HL-60/S4 (cell line): ENCODE measurements around the gene YRDC.

Experiments
- in situ Hi-C: fragments of 300-500 bp; cut with MboI; formaldehyde crosslinking; loops from 2 replicates; pipeline ENCODE4 v1.14.3; 2022; ENCODE audit warnings: low sequenced_read_pairs

The YRDC gene, protein sequence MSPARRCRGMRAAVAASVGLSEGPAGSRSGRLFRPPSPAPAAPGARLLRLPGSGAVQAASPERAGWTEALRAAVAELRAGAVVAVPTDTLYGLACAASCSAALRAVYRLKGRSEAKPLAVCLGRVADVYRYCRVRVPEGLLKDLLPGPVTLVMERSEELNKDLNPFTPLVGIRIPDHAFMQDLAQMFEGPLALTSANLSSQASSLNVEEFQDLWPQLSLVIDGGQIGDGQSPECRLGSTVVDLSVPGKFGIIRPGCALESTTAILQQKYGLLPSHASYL

DNA sequence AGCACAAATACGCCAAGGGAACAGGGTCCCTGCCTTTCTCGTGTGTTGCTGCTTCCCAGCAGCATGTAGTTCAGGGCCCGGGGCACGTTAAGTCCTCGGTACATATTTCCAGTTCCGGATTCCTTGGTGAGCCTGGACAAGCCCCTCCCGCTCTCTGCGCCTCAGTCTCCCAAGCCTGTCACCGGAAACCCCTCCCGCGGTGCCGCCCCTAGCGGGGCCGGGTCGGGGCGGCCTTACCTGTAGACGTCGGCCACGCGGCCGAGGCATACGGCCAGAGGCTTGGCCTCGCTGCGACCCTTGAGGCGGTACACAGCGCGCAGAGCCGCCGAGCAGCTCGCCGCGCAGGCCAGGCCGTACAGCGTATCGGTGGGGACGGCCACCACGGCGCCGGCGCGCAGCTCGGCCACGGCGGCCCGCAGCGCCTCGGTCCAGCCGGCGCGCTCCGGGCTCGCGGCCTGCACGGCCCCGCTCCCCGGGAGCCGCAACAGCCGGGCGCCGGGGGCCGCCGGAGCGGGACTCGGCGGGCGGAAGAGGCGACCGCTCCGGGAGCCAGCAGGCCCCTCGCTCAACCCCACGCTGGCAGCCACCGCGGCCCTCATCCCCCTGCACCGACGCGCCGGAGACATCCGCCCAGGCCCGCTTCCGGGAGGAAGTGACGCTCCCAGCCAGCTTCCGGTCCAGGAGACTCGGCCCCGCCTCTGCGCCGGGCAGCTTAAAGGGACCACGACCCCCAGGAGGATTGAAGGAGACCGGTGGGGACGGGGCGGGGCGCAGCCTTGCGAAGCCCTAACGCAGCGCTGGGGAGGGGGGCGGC is at the start of gene YRDC, which contains the start of gene C1orf122:
TSS of gene YRDC (minus strand) at position 654 of the 814 bp plus-strand sequence. CDS start at position 626, 28 bp downstream.
TSS of gene C1orf122 (plus strand) at position 236 of the 814 bp plus-strand sequence. CDS start 615 bp downstream, outside the sequence.
- in situ Hi-C loops: no loop called here

DNA sequence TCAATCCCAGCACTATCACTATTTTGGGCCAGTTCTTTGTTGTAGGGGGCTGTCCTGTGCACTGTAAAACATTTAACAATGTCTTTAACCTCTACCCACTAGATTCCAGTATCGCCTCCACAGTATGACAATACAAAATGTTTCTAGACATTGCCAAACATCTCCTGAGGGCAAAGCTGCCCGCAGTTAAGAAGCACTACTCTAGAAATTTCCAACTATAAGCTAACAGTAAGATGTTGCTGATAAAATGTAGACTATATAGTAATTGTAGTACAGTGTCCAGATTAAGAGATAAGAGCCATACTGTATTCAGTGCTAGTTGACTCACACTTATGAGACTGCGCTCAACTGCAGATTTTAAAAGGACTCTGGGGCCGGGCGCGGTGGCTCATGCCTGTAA is 46.4 kb upstream of the YRDC start:
- in situ Hi-C loops: no loop called here

DNA sequence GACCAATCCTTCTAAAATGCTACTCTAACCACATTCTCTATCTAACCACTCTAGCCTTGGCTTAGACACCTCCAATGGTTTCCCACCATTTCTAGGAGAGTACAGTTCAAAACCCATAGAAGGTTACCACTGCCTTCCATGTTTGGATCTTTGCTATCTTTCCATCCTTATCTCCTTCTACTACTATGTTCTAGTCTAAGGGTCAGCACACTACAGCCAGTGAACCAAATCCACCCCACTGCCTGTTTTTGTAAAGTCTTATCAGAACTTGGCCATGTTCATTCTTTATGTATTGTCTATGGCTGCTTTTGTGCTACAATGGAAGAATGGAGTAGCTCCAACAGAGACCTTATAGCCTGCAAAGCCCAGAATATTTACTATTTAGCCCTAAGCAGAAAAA is 45.1 kb upstream of the YRDC start:
- in situ Hi-C loops: no loop called here

DNA sequence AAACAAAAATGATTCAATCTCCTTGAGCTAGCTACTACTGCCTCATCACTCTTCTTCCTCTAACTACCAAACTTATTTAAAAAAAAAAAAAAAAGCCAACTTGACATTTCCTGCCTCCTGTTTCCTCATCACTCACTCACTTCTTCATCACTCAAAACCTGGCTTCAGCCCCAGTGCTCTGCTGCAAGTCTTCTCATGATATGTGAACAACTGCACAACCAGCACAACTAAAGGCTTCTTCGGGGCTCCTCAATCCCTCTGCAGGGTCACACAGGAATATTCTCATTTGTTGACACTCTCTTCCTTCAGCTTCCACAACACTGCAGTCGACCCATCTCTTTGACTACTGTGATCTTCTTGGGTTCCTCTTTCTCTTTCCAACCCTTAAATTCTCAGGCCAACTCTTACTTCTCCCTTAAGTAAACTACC is 43.8 kb upstream of the YRDC start:
- in situ Hi-C loops: no loop called here

DNA sequence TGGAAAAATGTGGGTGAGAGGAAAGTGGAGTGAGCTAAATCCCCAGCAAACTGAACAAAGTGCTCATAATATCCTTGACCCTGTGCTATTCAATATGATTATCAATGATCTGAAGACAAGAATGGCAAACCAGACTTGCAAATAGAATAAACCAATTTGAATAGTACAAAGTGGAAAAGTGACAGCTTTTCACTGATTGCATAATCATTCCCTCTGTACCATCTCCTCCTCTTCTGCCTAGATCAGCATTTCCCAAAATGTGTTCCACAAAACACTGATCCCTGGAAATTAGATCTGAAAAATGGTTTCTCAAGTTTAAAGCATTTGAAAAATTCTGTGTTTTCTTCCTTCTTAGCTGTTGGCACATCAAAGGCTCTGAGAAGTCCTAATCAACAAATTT is 43.3 kb upstream of the YRDC start:
- in situ Hi-C loops: no loop called here

DNA sequence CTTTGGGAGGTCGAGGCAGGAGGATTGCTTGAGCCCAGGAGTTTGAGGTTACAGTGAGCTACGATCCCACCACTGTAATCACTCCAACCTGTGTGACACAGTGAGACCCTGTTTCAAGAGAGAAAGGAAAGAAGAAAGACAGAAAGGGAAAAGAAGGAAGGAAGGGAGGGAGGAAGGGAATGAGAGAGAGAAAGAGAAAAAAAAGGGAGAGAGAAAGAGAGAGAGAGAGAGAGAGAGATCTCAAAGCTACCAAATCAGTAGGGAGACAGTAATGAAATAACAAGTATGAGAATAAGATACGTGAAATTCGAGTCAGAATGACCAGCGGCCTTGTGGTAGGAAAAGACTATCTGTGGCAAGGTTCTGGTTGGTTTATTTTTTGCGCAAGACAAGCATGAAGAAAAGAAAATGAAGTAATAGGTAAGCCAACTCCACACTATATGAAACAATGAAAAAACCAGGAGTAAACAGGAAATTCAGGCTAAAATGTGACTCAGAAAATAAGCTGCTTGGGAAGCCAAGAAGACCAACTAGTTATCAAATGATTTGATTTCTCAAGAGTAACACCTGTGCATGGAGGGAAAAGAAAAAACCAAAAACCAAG is 42.4 kb upstream of the YRDC start:
- in situ Hi-C loops: no loop called here

DNA sequence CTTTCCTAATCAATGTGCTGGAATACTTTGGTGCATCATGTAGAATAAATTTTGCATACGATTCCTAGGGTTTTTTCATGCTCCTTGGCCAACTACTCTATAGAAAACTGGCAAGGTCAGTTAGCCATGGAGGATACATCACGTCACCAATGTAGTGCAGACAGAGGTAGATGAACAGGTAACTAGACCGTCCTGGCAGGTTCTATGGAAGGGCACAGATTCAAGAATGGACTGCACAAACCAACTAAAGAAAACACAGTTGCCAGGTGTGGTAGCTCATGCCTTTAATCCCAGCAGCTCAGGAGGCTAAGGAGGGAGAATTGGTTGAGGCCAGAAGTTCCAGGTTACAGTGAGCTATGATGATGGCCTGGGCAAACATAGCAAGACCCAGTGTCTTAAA is 41.5 kb upstream of the YRDC start:
- in situ Hi-C loops: no loop called here

DNA sequence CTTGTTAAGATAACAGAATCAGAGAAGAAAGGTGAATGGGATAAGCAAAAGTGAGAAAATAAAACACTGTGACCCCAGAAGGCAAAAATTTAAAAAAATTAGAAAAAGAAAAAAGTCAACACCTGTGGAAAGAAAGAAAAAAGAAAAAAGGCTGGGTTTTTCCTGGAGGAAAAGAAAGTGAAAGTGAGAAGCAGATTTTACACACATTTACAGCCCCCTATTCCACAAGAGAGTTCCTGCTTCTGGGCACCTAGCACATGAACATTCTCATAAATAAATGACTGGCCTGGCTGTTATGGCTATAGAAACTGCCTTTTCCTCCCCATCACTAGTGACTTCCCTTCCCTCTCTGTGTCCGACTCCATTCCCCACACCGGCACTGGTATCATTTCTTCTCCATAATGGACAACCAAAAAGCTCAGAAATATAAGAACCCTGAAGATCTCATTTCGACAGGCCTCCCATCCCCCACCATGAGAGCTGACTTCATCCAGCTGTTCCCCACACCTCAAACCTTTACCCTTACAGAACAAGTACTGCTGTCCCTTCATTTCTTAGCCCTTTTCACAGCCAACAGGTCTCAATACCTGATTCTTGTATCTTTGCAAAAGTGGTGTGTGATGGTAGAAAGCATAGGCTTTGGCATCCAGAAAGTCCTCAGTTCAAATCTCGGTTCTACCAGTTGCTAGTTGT is 38.8 kb upstream of the YRDC start:
- in situ Hi-C loops: no loop called here

DNA sequence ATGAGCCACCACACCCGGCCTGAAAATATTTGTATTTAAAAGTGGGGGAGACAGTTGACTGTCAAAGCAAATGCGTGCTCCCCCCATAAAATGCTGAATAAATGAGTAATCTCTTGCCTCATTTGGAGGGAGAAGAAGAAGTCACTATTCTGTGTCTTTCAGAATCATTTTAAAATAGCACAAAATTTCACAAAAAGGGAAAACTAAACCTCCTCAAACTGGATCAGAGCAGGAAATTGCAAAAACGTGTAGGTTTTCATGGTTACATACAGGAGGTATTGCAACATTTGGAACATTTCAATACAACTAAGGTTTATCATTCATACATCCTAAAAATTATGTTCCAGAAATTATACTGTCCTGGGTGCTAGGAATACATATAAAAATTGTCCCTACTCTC is 37.8 kb upstream of the YRDC start:
- in situ Hi-C loops: no loop called here

DNA sequence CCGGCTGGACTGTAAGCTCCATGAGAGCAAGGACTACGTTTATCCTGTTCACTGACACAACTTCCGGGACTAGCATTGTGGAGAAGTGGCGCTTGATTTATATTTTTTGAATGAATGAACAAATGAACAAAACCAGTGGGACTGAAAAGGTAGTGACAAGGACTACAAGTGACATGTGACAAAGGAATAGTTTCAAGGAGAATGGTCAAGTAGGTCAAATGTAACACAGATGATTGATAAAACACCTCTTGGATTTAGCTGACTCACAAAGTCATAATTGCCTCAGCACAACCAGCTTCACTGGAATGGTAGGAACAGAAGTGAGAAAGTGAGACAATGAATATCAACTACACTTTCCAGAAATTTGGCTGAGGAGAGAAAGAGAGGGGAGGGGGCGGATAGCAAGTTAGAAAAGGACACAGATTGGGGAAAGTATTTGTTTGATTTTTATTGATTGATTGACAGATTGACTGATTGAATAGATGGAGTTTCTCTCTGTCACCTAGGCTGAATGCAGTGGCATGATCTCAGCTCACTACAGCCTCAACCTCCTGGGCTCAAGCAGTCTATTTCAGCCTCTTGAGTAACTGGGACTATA is 37.1 kb upstream of the YRDC start:
- in situ Hi-C loops: no loop called here

DNA sequence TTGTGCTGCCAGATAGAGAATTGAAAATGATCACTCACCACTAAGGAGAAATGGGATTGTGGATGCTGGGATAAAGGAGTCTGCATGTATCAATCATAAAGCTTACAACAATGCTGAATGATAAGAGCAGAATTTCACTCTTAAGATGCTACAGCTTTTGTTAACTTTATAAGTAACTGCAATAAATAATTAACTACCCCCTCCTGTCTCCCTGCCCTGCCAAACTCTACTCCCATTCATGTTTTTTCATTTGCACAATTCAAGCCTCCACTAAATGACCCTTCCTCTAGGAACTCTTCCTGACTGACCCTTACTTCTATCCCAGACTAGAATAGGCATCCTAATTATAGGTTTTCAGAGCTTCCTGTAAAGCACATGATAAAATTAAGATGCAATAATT is 36.5 kb upstream of the YRDC start:
- in situ Hi-C loops: no loop called here

DNA sequence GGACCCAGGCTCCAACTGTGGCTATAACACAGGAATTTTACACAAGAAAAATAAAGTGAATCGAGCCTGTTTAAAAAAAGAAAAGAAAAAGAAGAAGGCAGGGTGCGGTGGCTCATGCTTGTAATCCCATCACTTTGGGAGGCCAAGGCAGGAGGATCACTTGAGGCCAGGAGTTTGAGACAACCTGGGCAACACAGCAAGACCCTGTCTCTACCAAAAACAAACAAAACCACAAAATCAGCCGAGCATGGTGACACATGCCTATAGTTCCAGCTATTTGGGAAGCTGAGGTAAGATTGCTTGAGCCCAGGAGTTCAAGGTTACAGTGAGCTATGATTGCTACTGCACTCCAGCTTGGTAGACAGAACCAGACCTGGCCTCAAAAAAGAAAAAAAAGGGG is 33.6 kb upstream of the YRDC start:
- in situ Hi-C loops: no loop called here

DNA sequence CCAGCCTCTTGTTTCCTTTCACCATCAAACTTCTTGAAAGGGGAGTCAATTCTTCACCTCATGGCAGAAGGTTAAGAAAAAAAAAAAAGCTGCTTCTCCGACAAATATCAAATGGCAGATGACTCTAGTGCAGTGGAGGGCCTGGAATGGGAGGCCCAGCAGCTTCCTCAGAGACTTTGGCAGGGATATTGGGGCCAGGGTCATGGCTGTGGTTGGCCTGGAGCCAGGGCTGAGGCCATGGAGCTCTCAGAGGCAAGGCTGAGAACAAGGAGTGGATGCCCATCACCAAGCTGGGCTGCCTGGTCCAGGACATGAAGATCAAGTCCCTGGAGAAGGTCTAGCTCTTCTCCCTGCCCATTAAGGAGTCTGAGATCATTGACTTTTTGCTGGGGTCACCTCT is 32.7 kb upstream of the YRDC start:
- in situ Hi-C loops: no loop called here

DNA sequence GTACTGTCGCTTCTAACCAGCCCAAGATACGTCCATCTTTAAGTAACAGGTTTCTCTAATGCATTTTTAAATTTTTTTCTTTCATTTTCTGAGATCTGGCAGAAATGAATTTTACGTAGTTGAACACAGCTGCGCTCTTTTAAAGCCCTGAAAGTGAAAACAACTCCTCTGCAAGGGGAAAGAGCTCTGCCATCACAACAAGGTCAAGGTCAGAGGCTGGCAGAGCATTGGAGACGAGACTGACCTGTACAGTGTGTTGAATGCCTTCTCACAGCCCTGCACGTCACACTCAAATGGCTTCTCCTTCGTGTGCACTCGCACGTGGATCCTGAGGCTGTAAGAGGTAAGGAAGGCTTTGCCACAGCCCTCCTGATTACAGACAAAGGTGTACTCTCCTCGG is 31.7 kb upstream of the YRDC start:
- in situ Hi-C loops: no loop called here

DNA sequence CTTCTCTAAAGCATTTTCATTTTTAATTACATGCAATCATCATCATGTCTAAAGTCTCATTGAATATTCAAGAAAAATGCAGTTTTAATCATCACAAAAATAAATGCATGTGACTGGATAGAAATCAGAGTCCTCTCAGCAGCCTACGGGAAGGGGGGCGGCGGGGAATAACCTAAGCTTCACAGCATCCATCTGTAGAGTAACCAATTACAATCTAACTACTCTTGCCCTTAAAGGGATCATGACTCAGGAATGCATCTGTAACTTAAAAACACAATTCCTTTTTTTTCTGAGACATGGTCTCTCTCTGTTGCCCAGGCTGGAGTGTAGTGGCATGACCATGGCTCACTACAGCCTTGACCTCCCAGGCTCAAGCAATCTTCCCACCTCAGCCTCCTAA is 28.8 kb upstream of the YRDC start:
- in situ Hi-C loops: no loop called here

DNA sequence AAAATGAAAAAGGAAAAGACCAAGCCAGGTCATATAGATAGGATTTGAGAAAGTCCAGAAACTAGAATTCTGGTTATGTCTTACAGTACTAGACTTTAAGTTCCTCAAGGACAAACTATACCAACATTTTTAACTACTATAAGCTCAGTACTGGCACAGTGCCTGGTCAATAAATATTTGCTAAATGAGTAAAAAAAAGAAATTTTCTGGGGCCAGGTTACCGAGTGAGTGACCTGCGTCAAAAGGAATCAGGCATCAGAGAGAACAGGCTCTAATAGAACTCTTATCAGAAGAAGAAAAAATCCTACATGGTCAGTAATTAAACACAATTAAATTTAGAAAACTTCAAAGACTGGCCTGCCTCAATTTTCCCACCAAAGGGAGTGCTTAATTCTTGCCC is 23.8 kb upstream of the YRDC start:
- in situ Hi-C loops: no loop called here

DNA sequence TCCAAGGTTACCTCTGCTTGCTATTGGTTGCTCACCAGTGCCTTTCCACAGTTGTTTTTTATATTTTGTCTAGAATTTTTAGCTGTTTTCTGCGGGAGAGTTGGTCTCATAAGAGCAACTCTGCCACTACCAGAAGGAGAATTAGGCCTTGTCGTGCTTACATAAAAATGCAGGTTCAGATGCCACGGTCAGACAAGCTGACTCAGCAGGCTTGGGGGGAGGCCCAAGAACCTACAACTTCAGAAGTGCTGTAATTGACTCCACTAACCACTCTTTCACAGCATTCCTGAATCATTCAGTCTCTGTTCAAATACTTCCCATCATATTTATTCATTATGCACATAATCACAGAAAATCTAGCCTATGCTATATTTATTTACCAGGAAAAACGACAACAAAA is 23.1 kb upstream of the YRDC start:
- in situ Hi-C loops: no loop called here

DNA sequence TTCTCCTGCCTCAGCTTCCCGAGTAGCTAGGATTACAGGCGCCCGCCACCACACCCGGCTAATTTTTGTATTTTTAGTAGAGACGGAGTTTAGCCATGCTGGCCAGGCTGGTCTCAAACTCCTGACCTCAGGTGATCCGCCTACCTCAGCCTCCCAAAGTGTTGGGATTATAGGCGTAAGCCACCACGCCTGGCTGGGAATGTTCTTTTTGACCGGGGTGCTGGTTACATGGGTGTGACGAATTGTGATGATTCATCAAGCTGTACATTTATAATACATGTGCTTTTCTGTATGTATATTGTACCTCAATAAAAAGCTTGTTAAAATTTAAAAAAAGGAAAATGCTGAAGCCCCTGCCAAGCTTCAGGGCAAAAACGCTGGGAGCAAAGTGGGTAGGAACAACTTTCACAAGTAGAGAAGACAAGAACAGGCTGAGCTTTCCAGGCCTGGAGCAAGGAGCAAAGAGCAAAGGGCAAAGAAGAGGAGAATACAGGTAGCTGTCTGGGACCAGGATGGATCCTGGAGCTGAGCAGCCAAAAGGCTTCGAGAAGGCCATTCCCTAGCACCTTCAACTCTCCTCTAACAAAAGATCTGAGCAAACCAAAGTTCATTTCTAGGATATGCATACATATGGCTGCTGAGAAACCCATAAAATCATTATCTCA is 20.5 kb upstream of the YRDC start:
- in situ Hi-C loops: no loop called here

DNA sequence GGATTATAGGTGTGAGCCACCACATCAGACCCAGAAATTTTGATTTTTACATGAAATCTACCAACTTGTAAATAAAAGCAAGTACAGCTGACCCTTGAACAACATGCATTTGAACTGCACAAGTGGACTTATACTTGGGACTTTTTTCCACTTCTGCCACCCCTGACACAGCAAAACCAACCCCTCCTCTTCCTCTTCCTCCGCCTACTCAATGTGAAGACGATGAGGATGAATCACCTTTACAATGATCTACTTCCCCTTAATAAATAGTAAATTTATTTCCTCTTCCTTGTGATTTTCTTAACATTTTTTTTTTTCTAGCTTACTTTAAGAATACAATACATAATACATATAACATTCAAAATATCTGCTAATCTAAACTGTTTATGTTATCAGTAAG is 17.5 kb upstream of the YRDC start:
- in situ Hi-C loops: no loop called here

DNA sequence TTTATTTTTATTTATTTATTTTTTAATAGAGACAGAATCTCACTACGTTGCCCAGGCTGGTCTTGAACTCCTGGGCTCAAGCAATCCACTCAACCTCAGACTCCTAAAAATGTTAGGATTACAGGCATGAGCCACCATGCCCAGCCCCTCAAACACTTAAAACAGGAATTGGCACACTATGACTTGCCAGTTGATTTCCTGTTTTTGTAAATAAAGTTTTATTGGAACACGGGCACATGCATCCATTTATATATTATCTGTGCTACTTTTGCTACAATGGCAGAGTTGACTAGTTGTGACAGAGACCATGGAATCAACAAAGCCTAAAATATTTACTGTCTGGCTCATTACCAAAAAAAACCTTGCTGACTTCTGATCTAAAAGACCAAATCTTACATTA is 16.0 kb upstream of the YRDC start:
- in situ Hi-C loops: no loop called here
